H1 (cell line): ENCODE data around the gene APBA2. TPM values are rescaled to one million over a fixed set of nuclear protein-coding genes. Genes with fewer than 3 reads are reported as not detected.

Experiments used
- CBX8 ChIP-seq: fragments of 300-800, 300-1000 bp; sonication (generic); IDR thresholded peaks from 2 replicates; pipeline ENCODE4 v1.7.1; 2016; ENCODE audit warnings: low read depth, low read length, borderline replicate concordance
- EGR1 ChIP-seq: IDR thresholded peaks from 2 replicates; pipeline ENCODE4 v1.6.1; 2011; ENCODE audit warnings: low read depth, low read length, borderline replicate concordance
- EZH2 ChIP-seq: fragments of 200-600 bp; sonication (generic); IDR thresholded peaks from 2 replicates; pipeline ENCODE4 v1.7.1; 2012; ENCODE audit warnings: low read depth, mild to moderate bottlenecking, moderate library complexity, low read length, inconsistent platforms; ENCODE audit not compliant: severe bottlenecking
- FOSL1 ChIP-seq: IDR thresholded peaks from 2 replicates; pipeline ENCODE4 v1.6.1; 2011; ENCODE audit warnings: mild to moderate bottlenecking, low read depth, low read length, moderate library complexity; ENCODE audit not compliant: insufficient read depth
- HDAC2 ChIP-seq, 2 experiments: fragments of 300-600 bp in 1 of 2; sonication (generic) in 1 of 2; IDR thresholded peaks; 2 replicates each; pipeline ENCODE4 v1.6.1; 2011 to 2012; ENCODE audit warnings: low read depth in 2 of 2, low read length in 2 of 2, mild to moderate bottlenecking in 2 of 2, moderate library complexity in 2 of 2, borderline replicate concordance in 1 of 2, inconsistent platforms in 1 of 2
- NRF1 ChIP-seq: IDR thresholded peaks from 2 replicates; pipeline ENCODE4 v1.6.1; 2011; ENCODE audit warnings: mild to moderate bottlenecking, low read depth, low read length, improper control_type of control experiment
- SIN3A ChIP-seq, 2 experiments: IDR thresholded peaks in 1 of 2; conservative IDR thresholded peaks in 1 of 2; 2 replicates each; pipeline ENCODE4 v1.6.1; 2011 to 2012; ENCODE audit warnings: low read length in 2 of 2, improper control_type of control experiment in 1 of 2, low read depth in 1 of 2, mild to moderate bottlenecking in 1 of 2
- TBP ChIP-seq: IDR thresholded peaks from 2 replicates; pipeline ENCODE4 v1.6.1; 2011; ENCODE audit warnings: low read depth, low read length, improper control_type of control experiment
- polyA plus RNA-seq, 7 experiments: library from polyadenylated mRNA; depleted of rRNA in 3 of 7; stranded (reverse) in 5 of 7; unstranded in 2 of 7; fragments of >200 nt in 5 of 7; fragments of 200-250 nt in 2 of 7; gene quantifications; 1 replicate in 5 of 7; 2 replicates in 1 of 7; 4 replicates in 1 of 7; pipeline versions ENCODE4 v1.2.1 to v1.2.3, GENCODE V29; 2011 to 2013; ENCODE audit warnings: missing spikeins in 2 of 7, mixed read lengths in 2 of 7
- total RNA-seq: library from RNA; stranded (reverse); fragmentation: NEBNext Ultra II Directional; extraction: Animal tissue kit (Norgen Biotek cat#: 25700); gene quantifications from 2 replicates; pipeline ENCODE4 v1.2.1, GENCODE V29; 2021
- TF ChIP-seq, protein P1 (sequence below), 3 experiments: IDR thresholded peaks; 1 replicate in 2 of 3; 2 replicates in 1 of 3; pipeline versions ENCODE4 v1.5.1 to v1.6.1; 2011; ENCODE audit warnings: low read length in 3 of 3, mild to moderate bottlenecking in 3 of 3, inconsistent platforms in 2 of 3, low read depth in 1 of 3, moderate library complexity in 1 of 3; ENCODE audit not compliant: insufficient read depth in 1 of 3; ENCODE audit errors: control extremely low read depth in 1 of 3
- TF ChIP-seq, protein P2 (sequence below): IDR thresholded peaks from 2 replicates; pipeline ENCODE4 v1.6.1; 2012; ENCODE audit warnings: low read length, inconsistent platforms

Gene APBA2
- total and polyA plus RNA-seq, 2 of the 8 experiments (the other 6 are each of a cell fraction or from before 2014, with no cell fraction given), result 15.5 to 19.0 TPM

GRCh38 chr15:29130951-29131839 lies 245.4 kb downstream of the APBA2 start (continued):
- TF ChIP-seq, protein P1, sequence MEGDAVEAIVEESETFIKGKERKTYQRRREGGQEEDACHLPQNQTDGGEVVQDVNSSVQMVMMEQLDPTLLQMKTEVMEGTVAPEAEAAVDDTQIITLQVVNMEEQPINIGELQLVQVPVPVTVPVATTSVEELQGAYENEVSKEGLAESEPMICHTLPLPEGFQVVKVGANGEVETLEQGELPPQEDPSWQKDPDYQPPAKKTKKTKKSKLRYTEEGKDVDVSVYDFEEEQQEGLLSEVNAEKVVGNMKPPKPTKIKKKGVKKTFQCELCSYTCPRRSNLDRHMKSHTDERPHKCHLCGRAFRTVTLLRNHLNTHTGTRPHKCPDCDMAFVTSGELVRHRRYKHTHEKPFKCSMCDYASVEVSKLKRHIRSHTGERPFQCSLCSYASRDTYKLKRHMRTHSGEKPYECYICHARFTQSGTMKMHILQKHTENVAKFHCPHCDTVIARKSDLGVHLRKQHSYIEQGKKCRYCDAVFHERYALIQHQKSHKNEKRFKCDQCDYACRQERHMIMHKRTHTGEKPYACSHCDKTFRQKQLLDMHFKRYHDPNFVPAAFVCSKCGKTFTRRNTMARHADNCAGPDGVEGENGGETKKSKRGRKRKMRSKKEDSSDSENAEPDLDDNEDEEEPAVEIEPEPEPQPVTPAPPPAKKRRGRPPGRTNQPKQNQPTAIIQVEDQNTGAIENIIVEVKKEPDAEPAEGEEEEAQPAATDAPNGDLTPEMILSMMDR (IDR thresholded peaks at IDR 0.05; ENCODE audit: control extremely low read depth in 1 of 3, insufficient read depth in 1 of 3, low read depth in 1 of 3, low read length in 3 of 3), result no peak
- TF ChIP-seq EZH2 (no peak), HDAC2 (IDR thresholded peaks at IDR 0.05; ENCODE audit: borderline replicate concordance in 1 of 2, low read depth in 2 of 2, low read length in 2 of 2) (no peak), FOSL1 (no peak), CBX8 (no peak), SIN3A (conservative IDR thresholded peaks at IDR 0.05 in 1 of 2, IDR thresholded peaks at IDR 0.05 in 1 of 2; ENCODE audit: low read depth in 1 of 2, low read length in 2 of 2) (no peak), NRF1 (no peak), TBP (no peak), EGR1 (no peak)
- TF ChIP-seq, protein P2, sequence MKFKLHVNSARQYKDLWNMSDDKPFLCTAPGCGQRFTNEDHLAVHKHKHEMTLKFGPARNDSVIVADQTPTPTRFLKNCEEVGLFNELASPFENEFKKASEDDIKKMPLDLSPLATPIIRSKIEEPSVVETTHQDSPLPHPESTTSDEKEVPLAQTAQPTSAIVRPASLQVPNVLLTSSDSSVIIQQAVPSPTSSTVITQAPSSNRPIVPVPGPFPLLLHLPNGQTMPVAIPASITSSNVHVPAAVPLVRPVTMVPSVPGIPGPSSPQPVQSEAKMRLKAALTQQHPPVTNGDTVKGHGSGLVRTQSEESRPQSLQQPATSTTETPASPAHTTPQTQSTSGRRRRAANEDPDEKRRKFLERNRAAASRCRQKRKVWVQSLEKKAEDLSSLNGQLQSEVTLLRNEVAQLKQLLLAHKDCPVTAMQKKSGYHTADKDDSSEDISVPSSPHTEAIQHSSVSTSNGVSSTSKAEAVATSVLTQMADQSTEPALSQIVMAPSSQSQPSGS, result no peak
